HG02623 (cell line): ENCODE results near the gene SCYL2.
"Not testable (repeated sequence)": the region's sequence is repeated elsewhere in the genome, so short reads cannot be mapped to it uniquely, and the experiment has no call there.

Experiments
- ATAC-seq: cut with Tn5 transposase; IDR thresholded peaks from one replicate; pipeline ENCODE4 v1.9.1; 2021; ENCODE audit warnings: moderate library complexity; ENCODE audit not compliant: unreplicated experiment

SCYL2 gene

GRCh38 chr12:100324498-100324897 lies 57.5 kb downstream of the SCYL2 start:
- no peak for ATAC-seq

- ATAC-seq, result no peak
Observed at GRCh38 chr12:100326208-100326607, 59.2 kb downstream of the SCYL2 start.

- peak; percentile 95 for ATAC-seq
Observed at GRCh38 chr12:100329800-100330199, 62.8 kb downstream of the SCYL2 start.

GRCh38 chr12:100331871-100332270 lies 64.9 kb downstream of the SCYL2 start:
- no peak for ATAC-seq

- ATAC-seq, result no peak
Observed at GRCh38 chr12:100332852-100333251, 65.9 kb downstream of the SCYL2 start.

GRCh38 chr12:100337299-100337698 lies 70.3 kb downstream of the SCYL2 start:
- no peak for ATAC-seq

- no peak for ATAC-seq
Observed at GRCh38 chr12:100337727-100338126, 70.8 kb downstream of the SCYL2 start.

- no peak for ATAC-seq
Observed at GRCh38 chr12:100339071-100339470, 72.1 kb downstream of the SCYL2 start.

- not testable (repeated sequence) for ATAC-seq
Observed at GRCh38 chr12:100342897-100343296, 75.9 kb downstream of the SCYL2 start.

GRCh38 chr12:100344351-100344750 lies 77.4 kb downstream of the SCYL2 start:
- not testable (repeated sequence) for ATAC-seq

GRCh38 chr12:100345020-100345767 lies 78.2 kb downstream of the SCYL2 start:
- no peak for ATAC-seq

GRCh38 chr12:100346660-100347059 lies 79.7 kb downstream of the SCYL2 start:
- no peak for ATAC-seq

- no peak for ATAC-seq
Observed at GRCh38 chr12:100348657-100349454, 81.9 kb downstream of the SCYL2 start.

GRCh38 chr12:100356644-100357223 lies 89.8 kb downstream of the SCYL2 start, which contains the start of gene SLC17A8:
TSS of gene SLC17A8 (plus strand) at chr12:100357074. CDS start at chr12:100357392, 318 bp downstream.
- ATAC-seq, result no peak

- ATAC-seq, result no peak
Observed at GRCh38 chr12:100359248-100359647, 92.3 kb downstream of the SCYL2 start.

- ATAC-seq, result no peak
Observed at GRCh38 chr12:100359822-100360221, 92.8 kb downstream of the SCYL2 start.

GRCh38 chr12:100360450-100360849 lies 93.5 kb downstream of the SCYL2 start:
- ATAC-seq, result no peak

- no peak for ATAC-seq
Observed at GRCh38 chr12:100364324-100364723, 97.3 kb downstream of the SCYL2 start.

- ATAC-seq, result no peak
Observed at GRCh38 chr12:100365411-100365810, 98.4 kb downstream of the SCYL2 start.

- no peak for ATAC-seq
Observed at GRCh38 chr12:100368066-100368465, 101.1 kb downstream of the SCYL2 start.

GRCh38 chr12:100371146-100371545 lies 104.2 kb downstream of the SCYL2 start:
- ATAC-seq, result no peak
